HFFc6 (cell line): Measurements from ENCODE around the gene PPP2R5C. TPM values are rescaled to one million over a fixed set of nuclear protein-coding genes. Genes with fewer than 3 reads are reported as not detected.
A peak's percentile ranks its signal among the peaks of the same experiment; 100 is the strongest.

Source experiments
- DNase-seq: peaks from one replicate; pipeline ENCODE4 v3.0.0-alpha.2; 2018
- H3K27ac Mint-ChIP-seq: 2 replicates; pipeline ENCODE4 v1.8.0; 2020; ENCODE audit warnings: mild to moderate bottlenecking, mixed read lengths
- H3K27me3 Mint-ChIP-seq: 2 replicates; pipeline ENCODE4 v1.8.0; 2021; ENCODE audit warnings: mild to moderate bottlenecking, moderate library complexity, mixed read lengths; ENCODE audit not compliant: insufficient read depth
- H3K36me3 Mint-ChIP-seq: 2 replicates; pipeline ENCODE4 v1.8.0; 2021; ENCODE audit warnings: low read depth, mixed read lengths
- H3K4me1 Mint-ChIP-seq: 2 replicates; pipeline ENCODE4 v1.8.0; 2020; ENCODE audit warnings: low read depth, mixed read lengths
- H3K4me3 Mint-ChIP-seq: 2 replicates; pipeline ENCODE4 v1.8.0; 2020; ENCODE audit warnings: mild to moderate bottlenecking, moderate library complexity, mixed read lengths
- H3K9me3 Mint-ChIP-seq: 2 replicates; pipeline ENCODE4 v1.8.0; 2020; ENCODE audit warnings: mild to moderate bottlenecking, mixed read lengths
- CTCF ChIP-seq: fragments of 200-600 bp; sonication (generic); IDR thresholded peaks from 2 replicates; pipeline ENCODE4 v1.5.0; 2021; ENCODE audit warnings: antibody characterized with exemption, mild to moderate bottlenecking
- total RNA-seq, 6 experiments: library from RNA; stranded (reverse); fragmentation: NEBNext Ultra II Directional; extraction: Animal tissue kit (Norgen Biotek cat#: 25700); gene quantifications; 2 replicates in 1 of 6; 3 replicates in 5 of 6; pipeline ENCODE4 v1.2.3, GENCODE V29; 2021

PPP2R5C gene
- total RNA-seq, 6 experiments from 2014 or later = 108 to 128 (median 122) TPM

DNA sequence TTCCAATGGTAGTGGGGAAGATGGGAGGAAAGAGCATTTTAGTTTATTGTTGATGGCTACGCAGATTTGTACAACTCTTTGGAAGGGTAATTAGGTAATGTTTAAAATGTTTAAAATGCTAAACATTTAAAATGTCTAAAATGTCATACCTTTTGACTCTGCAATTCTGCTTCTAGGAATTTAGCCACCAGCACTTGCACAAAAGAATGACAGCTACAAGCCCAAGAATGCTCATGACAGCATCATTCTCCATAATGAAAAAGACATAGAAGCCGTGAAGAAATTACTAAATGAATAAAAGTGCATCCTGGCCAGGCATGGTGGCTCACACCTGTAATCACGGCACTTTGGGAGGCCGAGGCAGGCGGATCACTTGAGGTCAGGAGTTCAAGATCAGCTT lies 182.9 kb downstream of the PPP2R5C start:
- no peak for TF ChIP-seq CTCF
- Mint-ChIP-seq H3K4me3 (no peak overlapping the region), H3K27me3 (peaks cover 18% of the 10 kb centered on the region), H3K36me3 (peaks cover 4% of the 10 kb centered on the region; the same call in 1 of the 2 replicates), H3K27ac (no peak overlapping the region), H3K9me3 (no peaks in the 10 kb centered on the region), H3K4me1 (peaks cover 21% of the 10 kb centered on the region)
- no peak for DNase-seq

- TF ChIP-seq CTCF = no peak
- H3K9me3 Mint-ChIP-seq = no peaks in the 10 kb centered on the region
- peaks cover 23% of the 10 kb centered on the region for H3K4me1 Mint-ChIP-seq
- H3K36me3 Mint-ChIP-seq = peaks cover 5% of the 10 kb centered on the region; the same call in 1 of the 2 replicates
- no peak for DNase-seq
- peaks cover 17% of the 10 kb centered on the region for H3K27me3 Mint-ChIP-seq
- H3K27ac Mint-ChIP-seq = no peak overlapping the region; the same call in 1 of the 2 replicates
- H3K4me3 Mint-ChIP-seq = no peak overlapping the region
Measured at GRCh38 chr14:101945171-101945570, 183.7 kb downstream of the PPP2R5C start.

DNA sequence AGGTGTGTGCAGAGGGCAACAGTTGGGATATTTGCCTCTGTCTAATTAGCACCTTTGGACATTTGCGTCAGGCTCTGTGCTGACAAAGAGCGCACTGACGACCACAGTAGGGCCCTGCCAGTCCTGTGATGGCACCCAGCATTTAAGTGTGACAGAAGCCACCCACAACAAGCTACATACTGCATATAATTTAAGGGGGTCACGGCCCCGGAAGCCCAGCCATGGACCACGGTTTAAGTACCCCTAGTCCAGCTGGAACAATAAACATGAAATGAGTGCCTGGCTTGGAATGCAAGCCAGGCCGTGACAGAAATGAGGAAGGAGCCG lies 186.0 kb downstream of the PPP2R5C start:
- Mint-ChIP-seq H3K4me3 (peak overlapping the region; percentile 94), H3K27ac (peak overlapping the region; percentile 95), H3K9me3 (no peaks in the 10 kb centered on the region), H3K4me1 (peaks cover 17% of the 10 kb centered on the region), H3K27me3 (peaks cover 12% of the 10 kb centered on the region), H3K36me3 (peaks cover 5% of the 10 kb centered on the region; the same call in 1 of the 2 replicates)
- TF ChIP-seq CTCF = no peak
- no peak for DNase-seq

- Mint-ChIP-seq H3K9me3 (no peaks in the 10 kb centered on the region), H3K4me1 (peaks cover 13% of the 10 kb centered on the region), H3K4me3 (peak overlapping the region; percentile 94), H3K27ac (peak overlapping the region; percentile 95), H3K27me3 (peaks cover 8% of the 10 kb centered on the region), H3K36me3 (peaks cover 5% of the 10 kb centered on the region; the same call in 1 of the 2 replicates)
- peak; percentile 100 for DNase-seq
- no peak for TF ChIP-seq CTCF
Measured at GRCh38 chr14:101947904-101948665, 186.6 kb downstream of the PPP2R5C start.

- H3K4me3 Mint-ChIP-seq = peak overlapping the region; percentile 94
- no peaks in the 10 kb centered on the region for H3K9me3 Mint-ChIP-seq
- peaks cover 4% of the 10 kb centered on the region for H3K27me3 Mint-ChIP-seq
- peaks cover 13% of the 10 kb centered on the region for H3K4me1 Mint-ChIP-seq
- DNase-seq = no peak
- no peak for TF ChIP-seq CTCF
- H3K27ac Mint-ChIP-seq = peak overlapping the region; percentile 95
- H3K36me3 Mint-ChIP-seq = peaks cover 5% of the 10 kb centered on the region; the same call in 1 of the 2 replicates
Measured at GRCh38 chr14:101948666-101949216, 187.2 kb downstream of the PPP2R5C start.
